Lower leg skin (tissue), 3 donors: ENCODE results near the gene CALD1.

Source experiments
- POLR2A ChIP-seq, 2 donors: fragments of 450-650 bp; IDR thresholded peaks; one replicate each; pipeline ENCODE4 v1.6.1; 2016 to 2017; ENCODE audit warnings: antibody characterized with exemption in 2 of 2, mild to moderate bottlenecking in 1 of 2, moderate library complexity in 1 of 2
- TF ChIP-seq, protein P1 (sequence below), 3 donors: fragments of 450-650 bp; IDR thresholded peaks; one replicate each; pipeline ENCODE4 v1.5.1; 2016; ENCODE audit warnings: antibody characterized with exemption in 3 of 3, mild to moderate bottlenecking in 3 of 3, moderate library complexity in 2 of 3

DNA sequence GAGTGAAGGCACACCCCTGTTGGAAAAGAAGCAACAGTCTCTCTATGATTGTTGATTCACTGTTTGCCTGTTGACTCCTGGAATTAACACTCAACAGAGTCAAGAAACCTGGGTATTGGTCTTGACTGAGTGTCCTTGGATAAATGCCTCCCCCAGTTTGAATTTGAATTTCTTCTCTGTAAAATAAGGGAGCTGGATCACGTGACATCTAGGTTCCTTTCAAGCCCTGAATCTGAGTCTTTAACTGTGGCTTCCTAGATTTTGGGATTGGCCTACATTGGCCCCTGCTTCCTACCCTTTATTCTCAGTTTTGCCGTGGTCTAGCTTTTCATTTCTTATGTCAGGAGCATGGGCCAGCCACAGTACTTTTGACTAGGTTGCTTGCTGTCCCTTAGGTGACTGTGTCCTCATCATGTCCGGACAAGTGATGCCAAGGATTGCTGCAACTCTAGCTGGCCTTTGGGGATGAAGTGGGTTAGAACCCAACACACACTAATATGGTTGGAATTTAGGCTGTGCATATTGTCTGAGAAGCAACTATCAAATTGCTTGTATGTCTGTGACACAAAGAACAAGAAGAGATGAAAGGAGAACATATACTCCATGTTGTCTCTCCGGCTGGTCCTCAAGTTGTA is 35.4 kb downstream of the CALD1 start:
- TF ChIP-seq, protein P1, sequence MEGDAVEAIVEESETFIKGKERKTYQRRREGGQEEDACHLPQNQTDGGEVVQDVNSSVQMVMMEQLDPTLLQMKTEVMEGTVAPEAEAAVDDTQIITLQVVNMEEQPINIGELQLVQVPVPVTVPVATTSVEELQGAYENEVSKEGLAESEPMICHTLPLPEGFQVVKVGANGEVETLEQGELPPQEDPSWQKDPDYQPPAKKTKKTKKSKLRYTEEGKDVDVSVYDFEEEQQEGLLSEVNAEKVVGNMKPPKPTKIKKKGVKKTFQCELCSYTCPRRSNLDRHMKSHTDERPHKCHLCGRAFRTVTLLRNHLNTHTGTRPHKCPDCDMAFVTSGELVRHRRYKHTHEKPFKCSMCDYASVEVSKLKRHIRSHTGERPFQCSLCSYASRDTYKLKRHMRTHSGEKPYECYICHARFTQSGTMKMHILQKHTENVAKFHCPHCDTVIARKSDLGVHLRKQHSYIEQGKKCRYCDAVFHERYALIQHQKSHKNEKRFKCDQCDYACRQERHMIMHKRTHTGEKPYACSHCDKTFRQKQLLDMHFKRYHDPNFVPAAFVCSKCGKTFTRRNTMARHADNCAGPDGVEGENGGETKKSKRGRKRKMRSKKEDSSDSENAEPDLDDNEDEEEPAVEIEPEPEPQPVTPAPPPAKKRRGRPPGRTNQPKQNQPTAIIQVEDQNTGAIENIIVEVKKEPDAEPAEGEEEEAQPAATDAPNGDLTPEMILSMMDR (IDR thresholded peaks at IDR 0.05) = no peak
- no peak for TF ChIP-seq POLR2A (IDR thresholded peaks at IDR 0.05)
